Stomach (tissue), 4 donors: ENCODE data around the gene PHTF2.

ENCODE experiments used
- POLR2A ChIP-seq, 4 donors: fragments of 450-650 bp; IDR thresholded peaks; one replicate each; pipeline ENCODE4 v1.6.1; 2016; ENCODE audit warnings: antibody characterized with exemption in 4 of 4, control low read depth in 2 of 4, mild to moderate bottlenecking in 1 of 4, moderate library complexity in 1 of 4
- POLR2AphosphoS5 ChIP-seq, 3 donors: sonication (generic); formaldehyde crosslinking; IDR thresholded peaks; one replicate each; pipeline ENCODE4 v1.6.1; 2016; ENCODE audit warnings: antibody characterized with exemption in 3 of 3
- TF ChIP-seq, protein P1 (sequence below), 7 experiments: fragments of 450-650 bp in 4 of 7; fragments of 200-600 bp in 3 of 7; sonication (generic) in 3 of 7; IDR thresholded peaks; one replicate each; pipeline ENCODE4 v1.5.1; 2016 to 2019; ENCODE audit warnings: antibody characterized with exemption in 7 of 7, control low read depth in 2 of 7, mild to moderate bottlenecking in 1 of 7

DNA sequence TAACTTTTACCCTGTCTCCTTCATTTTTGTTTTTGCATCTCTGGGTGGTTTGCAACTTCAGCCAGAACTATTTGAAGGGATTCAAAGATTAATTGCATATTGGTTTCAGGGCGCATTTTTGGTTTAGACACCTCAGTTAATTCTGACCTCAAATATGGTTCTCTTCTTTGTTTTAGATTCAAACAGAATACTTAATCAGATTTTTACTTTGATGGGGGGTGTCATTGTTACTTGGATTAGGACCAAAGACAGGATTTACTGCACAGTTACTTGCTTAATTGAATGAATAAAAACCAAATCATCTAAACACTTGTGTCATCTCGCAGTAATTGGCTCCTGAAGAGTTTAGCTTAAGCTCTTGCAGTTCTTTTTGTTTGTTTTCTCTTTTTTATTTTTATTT is 100.9 kb downstream of the PHTF2 start:
- TF ChIP-seq POLR2A (IDR thresholded peaks at IDR 0.05) (no peak), POLR2AphosphoS5 (IDR thresholded peaks at IDR 0.05) (no peak)
- TF ChIP-seq, protein P1, sequence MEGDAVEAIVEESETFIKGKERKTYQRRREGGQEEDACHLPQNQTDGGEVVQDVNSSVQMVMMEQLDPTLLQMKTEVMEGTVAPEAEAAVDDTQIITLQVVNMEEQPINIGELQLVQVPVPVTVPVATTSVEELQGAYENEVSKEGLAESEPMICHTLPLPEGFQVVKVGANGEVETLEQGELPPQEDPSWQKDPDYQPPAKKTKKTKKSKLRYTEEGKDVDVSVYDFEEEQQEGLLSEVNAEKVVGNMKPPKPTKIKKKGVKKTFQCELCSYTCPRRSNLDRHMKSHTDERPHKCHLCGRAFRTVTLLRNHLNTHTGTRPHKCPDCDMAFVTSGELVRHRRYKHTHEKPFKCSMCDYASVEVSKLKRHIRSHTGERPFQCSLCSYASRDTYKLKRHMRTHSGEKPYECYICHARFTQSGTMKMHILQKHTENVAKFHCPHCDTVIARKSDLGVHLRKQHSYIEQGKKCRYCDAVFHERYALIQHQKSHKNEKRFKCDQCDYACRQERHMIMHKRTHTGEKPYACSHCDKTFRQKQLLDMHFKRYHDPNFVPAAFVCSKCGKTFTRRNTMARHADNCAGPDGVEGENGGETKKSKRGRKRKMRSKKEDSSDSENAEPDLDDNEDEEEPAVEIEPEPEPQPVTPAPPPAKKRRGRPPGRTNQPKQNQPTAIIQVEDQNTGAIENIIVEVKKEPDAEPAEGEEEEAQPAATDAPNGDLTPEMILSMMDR (IDR thresholded peaks at IDR 0.05) = no peak
